ENCODE data around the gene LGALS16.

GRCh38 chr19:39698535-39698934 is 42.8 kb downstream of the LGALS16 start:
- TF ChIP-seq FOS (IDR thresholded peaks at IDR 0.05; ENCODE audit: borderline replicate concordance, extremely low read depth, insufficient read length) (no peak), HDGF (IDR thresholded peaks at IDR 0.05) (no peak), CREB1 (IDR thresholded peaks at IDR 0.05; ENCODE audit: low read depth) (no peak), EP300 (IDR thresholded peaks at IDR 0.05; ENCODE audit: borderline replicate concordance in 1 of 2, control insufficient read depth in 1 of 2, low read depth in 2 of 2, low read length in 2 of 2) (no peak), CTCF (IDR thresholded peaks at IDR 0.05 in 2 of 3, conservative IDR thresholded peaks at IDR 0.05 in 1 of 3; ENCODE audit: control insufficient read depth in 2 of 3, extremely low read depth in 1 of 3, insufficient read depth in 1 of 3, low read depth in 3 of 3, low read length in 3 of 3) (no peak), ETV6 (conservative IDR thresholded peaks at IDR 0.05 in 1 of 2, IDR thresholded peaks at IDR 0.05 in 1 of 2; ENCODE audit: borderline replicate concordance in 1 of 2, low read depth in 1 of 2) (no peak), GATAD2B (conservative IDR thresholded peaks at IDR 0.05; ENCODE audit: low read depth) (no peak), EZH2 (IDR thresholded peaks at IDR 0.05; ENCODE audit: borderline replicate concordance, control insufficient read depth, low read depth, low read length) (no peak), RFX5 (IDR thresholded peaks at IDR 0.05; ENCODE audit: low read depth, low read length) (no peak), BHLHE40 (IDR thresholded peaks at IDR 0.05; ENCODE audit: borderline replicate concordance in 1 of 2, low read depth in 2 of 2, low read length in 1 of 2) (no peak)
- TF ChIP-seq, protein P1, sequence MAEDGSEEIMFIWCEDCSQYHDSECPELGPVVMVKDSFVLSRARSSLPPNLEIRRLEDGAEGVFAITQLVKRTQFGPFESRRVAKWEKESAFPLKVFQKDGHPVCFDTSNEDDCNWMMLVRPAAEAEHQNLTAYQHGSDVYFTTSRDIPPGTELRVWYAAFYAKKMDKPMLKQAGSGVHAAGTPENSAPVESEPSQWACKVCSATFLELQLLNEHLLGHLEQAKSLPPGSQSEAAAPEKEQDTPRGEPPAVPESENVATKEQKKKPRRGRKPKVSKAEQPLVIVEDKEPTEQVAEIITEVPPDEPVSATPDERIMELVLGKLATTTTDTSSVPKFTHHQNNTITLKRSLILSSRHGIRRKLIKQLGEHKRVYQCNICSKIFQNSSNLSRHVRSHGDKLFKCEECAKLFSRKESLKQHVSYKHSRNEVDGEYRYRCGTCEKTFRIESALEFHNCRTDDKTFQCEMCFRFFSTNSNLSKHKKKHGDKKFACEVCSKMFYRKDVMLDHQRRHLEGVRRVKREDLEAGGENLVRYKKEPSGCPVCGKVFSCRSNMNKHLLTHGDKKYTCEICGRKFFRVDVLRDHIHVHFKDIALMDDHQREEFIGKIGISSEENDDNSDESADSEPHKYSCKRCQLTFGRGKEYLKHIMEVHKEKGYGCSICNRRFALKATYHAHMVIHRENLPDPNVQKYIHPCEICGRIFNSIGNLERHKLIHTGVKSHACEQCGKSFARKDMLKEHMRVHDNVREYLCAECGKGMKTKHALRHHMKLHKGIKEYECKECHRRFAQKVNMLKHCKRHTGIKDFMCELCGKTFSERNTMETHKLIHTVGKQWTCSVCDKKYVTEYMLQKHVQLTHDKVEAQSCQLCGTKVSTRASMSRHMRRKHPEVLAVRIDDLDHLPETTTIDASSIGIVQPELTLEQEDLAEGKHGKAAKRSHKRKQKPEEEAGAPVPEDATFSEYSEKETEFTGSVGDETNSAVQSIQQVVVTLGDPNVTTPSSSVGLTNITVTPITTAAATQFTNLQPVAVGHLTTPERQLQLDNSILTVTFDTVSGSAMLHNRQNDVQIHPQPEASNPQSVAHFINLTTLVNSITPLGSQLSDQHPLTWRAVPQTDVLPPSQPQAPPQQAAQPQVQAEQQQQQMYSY (CRISPR knock-in tag; IDR thresholded peaks at IDR 0.05): no peak

Data from GM12878 (cell line).